Endothelial cell of umbilical vein (primary cell): ENCODE results near the gene BRI3.

Source experiments
- EZH2 ChIP-seq: IDR thresholded peaks from 2 replicates; pipeline ENCODE4 v1.6.1; 2012; ENCODE audit warnings: borderline replicate concordance, low read depth, mild to moderate bottlenecking, moderate library complexity, low read length, inconsistent platforms; ENCODE audit not compliant: severe bottlenecking
- POLR2A ChIP-seq: IDR thresholded peaks from 2 replicates; pipeline ENCODE4 v1.6.1; 2012; ENCODE audit warnings: low read depth, mild to moderate bottlenecking, control low read depth, low read length
- POLR2AphosphoS5 ChIP-seq: IDR thresholded peaks from 2 replicates; pipeline ENCODE4 v1.6.1; 2012; ENCODE audit warnings: low read depth, mild to moderate bottlenecking, control low read depth, low read length, moderate library complexity; ENCODE audit not compliant: insufficient read depth
- TF ChIP-seq, protein P1 (sequence below), 2 donors: IDR thresholded peaks; 1 replicate in 1 of 2; 2 replicates in 1 of 2; pipeline ENCODE4 v1.5.1; 2011; ENCODE audit warnings: low read length in 2 of 2, mild to moderate bottlenecking in 2 of 2, moderate library complexity in 2 of 2, control low read depth in 1 of 2, inconsistent platforms in 1 of 2, low read depth in 1 of 2; ENCODE audit not compliant: insufficient read depth in 1 of 2; ENCODE audit errors: extremely low read depth in 1 of 2

DNA sequence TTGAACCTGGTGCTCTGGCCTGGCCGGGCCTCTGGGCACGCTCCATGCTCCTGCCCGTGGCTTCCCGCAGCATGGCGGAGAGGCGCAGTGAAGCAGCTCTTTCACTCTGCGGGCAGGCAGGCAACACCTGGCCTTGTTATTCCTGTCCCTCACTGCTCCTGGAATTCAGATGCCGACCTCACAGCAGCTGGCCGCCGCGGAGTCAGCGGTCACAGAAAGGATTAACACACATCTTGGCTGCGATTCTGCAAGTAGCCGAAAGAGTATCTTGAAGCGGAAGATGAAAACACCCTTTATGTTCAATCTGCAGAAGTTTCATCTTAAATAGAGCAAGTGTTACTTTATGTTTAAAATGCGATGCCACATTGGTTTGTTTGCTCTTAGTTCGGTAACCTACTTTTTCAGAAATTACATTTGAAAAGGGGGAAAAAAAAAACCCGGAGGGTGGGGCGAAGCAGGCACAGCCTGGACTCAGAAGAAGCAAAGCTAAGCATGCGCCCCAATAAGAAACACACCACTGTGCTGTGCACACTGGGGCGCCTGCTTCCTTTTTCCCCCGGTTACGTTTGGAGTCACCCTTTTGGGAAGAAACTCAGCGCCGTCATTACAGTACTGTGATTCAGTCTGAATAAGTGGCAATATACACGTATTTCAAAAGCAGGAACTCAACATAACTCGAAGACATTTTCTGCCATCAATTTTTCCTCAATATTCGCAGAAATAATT, 42.3 kb downstream of the BRI3 start:
- TF ChIP-seq, protein P1, sequence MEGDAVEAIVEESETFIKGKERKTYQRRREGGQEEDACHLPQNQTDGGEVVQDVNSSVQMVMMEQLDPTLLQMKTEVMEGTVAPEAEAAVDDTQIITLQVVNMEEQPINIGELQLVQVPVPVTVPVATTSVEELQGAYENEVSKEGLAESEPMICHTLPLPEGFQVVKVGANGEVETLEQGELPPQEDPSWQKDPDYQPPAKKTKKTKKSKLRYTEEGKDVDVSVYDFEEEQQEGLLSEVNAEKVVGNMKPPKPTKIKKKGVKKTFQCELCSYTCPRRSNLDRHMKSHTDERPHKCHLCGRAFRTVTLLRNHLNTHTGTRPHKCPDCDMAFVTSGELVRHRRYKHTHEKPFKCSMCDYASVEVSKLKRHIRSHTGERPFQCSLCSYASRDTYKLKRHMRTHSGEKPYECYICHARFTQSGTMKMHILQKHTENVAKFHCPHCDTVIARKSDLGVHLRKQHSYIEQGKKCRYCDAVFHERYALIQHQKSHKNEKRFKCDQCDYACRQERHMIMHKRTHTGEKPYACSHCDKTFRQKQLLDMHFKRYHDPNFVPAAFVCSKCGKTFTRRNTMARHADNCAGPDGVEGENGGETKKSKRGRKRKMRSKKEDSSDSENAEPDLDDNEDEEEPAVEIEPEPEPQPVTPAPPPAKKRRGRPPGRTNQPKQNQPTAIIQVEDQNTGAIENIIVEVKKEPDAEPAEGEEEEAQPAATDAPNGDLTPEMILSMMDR (IDR thresholded peaks at IDR 0.05; ENCODE audit: extremely low read depth in 1 of 2, insufficient read depth in 1 of 2, low read depth in 1 of 2, low read length in 2 of 2), result no peak
- TF ChIP-seq POLR2AphosphoS5, result no peak
- no peak for TF ChIP-seq EZH2
- no peak for TF ChIP-seq POLR2A
